NCI-H226 (cell line): ENCODE results near the gene SMLR1.

Experiments used
- DNase-seq: peaks from one replicate; pipeline ENCODE4 v3.0.0-alpha.2; 2015

The SMLR1 gene

DNA sequence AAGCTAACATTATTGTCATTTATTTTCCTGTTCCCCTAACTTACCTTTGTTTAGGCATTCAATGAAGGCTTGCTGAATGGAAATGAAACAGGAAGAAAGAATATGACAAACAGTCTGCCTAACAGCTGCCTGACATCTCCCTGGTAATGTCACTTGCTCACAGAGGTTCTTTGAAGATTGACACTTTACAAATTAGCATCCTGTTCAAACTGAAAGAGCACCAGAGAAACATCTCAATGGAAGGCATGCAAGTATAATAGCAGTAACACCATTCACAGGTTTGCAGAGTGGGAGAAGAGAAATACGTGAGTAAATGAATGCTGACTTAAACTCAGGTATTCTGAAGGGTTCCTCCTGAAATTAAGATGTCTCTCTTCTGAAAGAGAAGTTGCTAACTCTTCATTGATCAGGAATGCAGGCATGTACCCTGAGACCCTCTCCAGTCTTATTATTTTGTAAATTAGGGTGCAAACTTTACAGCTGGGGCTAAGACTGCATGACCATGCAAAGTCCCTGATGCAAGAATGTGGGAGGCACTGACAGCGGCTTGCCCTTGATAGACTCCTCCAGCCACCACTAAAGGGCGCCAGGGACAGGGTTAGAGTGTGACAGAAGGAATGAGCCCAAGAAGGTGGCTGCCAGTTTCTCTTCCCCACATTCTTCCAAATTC, 1.3 kb upstream of the SMLR1 start:
- DNase-seq = no peak

DNA sequence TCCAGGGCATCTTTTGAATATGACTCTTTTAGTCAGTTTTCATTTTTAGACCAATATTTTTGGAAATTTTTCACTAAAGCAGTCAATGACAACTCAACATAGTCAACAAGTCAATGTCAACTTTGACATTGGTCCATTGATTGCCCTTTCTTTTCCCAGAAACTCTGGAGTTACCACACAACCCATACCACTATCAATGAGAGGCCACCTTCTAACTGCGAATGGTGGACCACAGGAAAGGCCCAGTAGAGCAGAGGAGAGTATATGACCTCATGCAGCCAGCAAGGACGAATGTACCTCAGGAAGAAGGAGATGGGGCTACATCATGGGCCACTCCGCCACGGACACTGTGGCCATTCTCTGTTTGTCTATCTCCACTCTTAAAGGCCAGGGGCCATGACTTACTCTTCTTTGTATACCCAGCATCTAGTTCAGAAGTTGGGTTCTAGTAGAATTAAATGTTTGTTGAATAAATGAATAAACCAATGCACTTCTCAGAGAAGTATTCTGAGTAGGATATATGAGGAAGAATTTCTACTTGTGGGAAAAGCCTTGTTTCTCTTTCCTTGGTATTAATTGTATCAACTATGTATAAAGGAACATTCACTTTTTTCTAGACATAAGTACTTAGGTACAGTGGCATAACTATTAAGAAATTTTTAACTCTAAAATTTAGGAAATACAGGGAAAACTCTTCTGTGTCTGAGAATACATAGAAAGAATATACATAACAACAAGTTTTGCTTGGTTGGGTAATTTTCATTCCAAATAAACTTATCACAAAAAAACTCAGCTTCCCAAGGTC, 562 bp upstream of the SMLR1 start:
- no peak for DNase-seq

DNA sequence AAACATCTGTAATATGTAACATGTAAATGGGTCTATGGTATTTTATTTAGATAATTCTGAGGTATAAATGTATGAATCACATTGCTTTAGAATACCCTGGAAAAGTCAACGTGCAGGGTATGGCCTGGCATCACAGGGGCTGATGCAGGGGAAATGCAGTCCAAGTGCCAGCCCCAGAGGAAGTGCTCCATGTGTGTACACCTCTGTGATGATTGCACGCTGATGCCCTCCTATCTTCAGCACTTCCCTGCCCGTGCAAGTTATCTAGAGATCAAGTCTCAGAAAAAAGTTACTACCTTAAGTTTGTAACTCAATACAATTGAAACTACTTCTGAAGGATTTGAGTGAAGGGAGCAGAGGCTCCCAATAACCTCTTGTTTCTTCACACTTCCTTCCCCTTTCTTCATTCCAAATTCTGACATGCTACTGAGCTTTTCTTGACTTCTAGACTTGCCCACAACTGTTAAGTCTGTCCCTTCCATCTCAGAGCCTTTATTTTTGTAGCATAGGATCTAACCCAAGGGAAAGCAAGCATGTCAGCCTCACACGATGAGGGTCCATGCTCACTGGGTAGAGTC, 2.2 kb downstream of the SMLR1 start:
- DNase-seq = no peak

DNA sequence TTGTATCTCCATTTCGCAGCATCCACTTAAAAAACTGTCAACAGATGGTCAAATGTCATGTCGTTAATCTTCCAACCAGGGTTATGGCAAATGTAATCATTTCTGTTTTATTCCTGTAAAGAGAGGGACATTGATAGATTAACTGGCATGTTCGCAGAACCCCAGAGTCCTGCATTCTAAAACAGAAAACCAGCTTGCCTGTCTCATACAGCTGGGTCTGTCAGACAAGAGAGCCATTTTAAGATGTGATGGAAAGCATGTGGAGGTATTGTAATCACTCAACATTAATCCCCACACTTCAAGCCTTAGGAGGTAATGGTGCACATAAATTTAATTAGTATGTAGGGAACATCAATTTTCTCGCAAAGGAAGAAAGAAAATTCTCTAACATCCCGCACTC, 4.4 kb downstream of the SMLR1 start:
- DNase-seq = no peak

DNA sequence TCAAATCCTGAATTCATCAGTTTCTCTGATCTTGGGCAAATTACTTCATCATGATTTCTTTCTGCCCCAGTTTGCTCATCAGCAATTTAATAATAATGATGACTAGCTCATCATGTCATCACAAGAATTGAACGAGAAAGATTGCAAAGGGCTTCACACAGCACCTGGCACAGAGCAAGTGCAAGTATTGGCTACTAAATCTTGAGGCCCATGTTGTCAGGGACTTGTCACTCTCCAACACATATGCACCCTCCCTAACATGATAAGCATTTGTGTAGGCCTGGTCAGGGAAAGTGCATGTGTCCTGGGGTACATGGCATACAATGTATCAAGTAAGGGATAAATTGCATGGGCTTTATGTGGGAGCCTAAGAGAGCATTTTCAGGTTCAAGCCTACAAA, 6.4 kb downstream of the SMLR1 start:
- no peak for DNase-seq

DNA sequence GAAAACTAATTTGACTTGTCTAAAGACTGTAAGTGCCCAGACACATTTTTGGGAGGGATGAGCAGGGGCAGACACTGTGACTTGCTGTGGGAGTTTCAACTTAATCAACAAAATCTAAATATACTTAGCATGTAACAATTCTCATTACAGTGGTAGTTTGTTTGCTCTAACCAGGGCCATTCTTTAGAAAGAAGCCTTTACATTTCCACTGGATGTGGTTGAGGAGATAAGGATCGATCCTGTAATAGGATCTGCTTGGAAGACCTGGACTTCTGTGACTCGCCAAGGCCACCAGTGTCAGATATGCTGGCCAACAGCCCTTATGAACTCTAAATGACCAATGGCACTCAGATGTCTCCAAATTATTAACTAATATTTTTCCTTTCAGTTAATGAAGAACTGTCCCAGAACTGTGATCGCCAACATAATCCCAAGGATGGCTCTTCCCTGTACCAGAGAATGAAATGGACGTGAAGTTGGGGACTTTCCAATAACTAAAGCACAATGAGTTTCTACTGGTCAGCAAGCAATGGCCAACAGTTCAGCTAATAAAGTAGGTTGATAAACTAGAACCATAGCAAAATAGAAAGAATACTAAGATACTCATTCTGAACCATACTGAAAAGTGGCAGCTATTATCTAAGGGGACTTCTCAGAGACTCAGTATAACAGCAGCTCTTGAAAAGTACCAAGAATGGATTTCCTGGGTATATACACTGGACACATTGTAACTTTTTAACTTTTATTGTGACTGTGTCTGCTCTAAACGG, 7.5 kb downstream of the SMLR1 start:
- DNase-seq = no peak

DNA sequence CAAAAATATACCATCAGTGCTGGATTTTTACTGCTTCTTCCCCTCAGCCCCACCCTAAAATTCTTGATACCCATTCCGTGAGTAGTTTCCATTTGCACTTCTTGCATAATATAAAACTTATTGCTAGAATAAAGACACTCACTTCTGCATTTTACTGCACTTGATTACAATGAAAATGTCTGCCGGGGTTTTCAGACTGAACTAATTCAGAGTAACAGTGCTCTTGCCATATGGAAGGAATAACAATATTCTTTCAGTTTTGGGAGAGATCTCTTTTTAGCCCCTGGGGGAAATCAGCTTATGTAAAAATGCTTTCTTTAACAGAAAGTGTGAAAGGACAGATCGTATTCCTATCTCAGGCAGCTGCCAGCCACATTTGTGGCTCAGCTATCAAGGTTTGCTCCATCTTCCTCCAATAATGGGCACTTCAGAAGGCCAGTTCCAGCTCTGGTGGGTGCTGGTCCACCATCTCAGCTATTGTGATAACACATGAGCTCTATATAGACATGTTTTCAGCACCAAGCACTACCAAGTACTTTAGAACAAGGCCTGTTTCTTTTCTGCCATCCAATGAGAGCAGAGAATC, 8.9 kb downstream of the SMLR1 start:
- DNase-seq = no peak

DNA sequence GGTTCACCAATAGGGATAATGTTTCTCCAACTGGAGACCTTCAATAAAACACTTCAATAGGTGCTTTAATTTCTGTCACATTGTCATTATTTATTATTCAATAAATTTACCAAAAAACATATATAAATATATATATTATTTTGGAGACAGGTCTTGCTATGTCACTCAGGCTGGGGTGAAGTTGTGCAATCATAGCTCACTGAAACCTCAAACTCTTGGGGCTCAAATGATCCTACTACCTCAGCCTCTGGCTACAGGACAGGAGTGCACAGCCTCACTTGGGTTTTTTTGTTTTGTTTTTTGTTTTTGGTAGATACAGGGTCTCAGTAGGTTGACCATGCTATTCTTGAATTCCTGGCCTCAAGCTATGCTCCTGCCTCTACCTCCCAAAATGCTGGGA, 9.9 kb downstream of the SMLR1 start:
- no peak for DNase-seq

DNA sequence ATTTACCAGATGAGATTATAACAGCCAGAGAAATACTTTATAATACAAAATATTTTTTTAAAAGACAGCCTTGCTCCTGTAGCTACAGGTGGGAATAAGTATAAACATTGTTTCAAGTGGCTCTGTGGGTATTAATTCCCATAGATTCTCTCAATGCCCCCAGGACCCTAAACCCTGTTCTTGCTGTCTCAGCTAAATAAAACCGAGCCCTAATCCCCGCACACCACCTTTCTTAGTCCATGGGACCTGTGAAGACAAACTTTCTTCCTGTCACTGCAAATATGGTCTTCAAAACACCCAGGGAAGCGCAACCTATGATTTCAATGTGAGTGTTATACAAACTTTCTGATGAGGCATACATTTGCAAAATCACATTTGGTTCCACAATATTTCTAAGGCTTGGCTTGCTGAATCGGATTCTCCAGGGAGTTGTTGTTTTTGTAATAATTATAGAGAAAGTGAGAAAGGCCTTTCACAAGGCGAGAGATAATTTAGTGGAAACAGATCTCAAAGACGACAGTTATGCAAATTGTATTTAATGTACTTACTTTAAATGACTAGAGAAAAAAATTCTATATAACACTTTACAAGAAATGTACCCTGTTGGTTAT, 11.1 kb downstream of the SMLR1 start:
- DNase-seq = no peak

DNA sequence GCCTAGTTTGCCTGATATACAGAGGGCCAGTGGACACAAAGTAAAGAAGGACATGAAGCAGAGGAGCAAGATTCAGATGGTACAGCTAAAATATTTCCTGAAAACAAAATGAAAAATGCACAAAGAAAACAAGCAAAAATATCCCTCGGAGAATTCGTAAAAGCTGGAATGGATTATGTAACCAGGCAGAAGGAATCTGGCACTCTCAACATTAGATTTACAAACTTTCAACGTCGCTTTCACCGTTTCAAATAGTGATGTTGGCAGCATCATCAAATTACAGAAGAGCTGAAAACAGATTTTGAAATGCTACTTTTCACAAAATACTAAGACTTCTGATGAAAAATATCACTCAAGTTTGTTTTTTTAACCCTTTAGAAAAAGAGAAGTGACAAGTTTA, 11.7 kb downstream of the SMLR1 start:
- DNase-seq = no peak

DNA sequence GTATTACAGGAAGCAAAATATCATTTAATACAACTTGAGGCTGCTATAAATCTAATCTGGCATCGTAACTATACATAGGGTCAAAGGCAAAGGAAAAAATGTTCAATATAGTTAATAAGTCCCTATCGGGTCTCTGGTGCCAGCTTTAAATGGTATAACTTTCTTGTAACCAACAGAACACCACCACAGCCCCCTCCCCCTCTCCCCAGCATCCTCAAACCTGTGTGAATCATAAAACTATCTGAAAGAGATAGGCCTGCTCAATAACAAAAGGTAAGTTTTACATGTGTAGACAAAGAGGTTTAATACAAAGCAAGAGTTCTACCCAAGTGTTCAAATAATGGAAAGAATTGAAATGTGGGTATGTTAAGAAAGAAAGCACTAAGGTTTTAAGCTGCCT, 12.2 kb downstream of the SMLR1 start:
- no peak for DNase-seq

DNA sequence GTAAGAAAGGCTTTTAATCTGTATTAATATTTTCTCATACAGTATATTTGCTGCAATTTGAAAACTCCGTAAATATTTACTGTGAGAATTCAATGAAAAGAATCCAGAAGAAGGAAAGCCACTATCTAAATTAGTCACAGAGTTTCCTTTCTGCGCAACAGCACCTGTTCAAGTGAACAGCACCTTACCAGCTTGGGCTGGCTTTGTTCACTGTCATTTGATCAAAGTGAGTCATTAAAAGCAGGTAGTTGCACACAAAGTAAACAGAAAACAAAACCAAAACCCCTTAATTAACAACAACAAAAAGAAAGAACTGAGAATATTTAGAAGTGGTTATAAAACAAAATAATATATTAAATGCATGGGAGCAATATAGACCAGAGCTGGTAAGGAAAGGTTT, 12.8 kb downstream of the SMLR1 start:
- DNase-seq = no peak

DNA sequence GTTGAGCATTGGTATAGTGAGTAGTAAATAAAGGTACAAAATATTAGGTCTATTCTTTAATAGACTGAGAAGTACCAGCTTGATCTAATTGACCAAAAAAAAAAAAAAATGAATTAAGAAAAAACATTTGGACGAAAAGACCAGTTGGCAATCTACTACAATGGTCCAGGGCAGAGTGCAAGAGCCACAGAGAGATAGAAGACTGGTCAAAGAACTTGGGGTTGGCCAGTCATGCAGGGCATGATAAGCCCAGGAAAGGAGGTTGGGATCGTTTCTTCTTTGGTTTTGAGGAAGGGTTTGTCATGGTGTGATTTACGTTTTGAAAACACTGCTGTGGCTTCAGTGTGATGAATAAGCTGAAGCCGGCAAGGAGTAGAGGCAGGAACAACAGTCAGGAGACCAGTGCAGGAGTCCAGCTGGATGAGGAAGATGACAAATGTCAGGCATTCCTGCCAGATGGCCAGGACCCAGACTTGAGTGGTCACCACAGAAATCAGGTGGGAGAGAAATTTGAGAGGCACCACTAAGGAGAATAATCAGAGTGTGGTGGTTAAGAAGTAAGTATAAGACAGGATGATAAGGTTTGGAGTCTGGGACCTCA, 14.0 kb downstream of the SMLR1 start:
- DNase-seq = no peak

DNA sequence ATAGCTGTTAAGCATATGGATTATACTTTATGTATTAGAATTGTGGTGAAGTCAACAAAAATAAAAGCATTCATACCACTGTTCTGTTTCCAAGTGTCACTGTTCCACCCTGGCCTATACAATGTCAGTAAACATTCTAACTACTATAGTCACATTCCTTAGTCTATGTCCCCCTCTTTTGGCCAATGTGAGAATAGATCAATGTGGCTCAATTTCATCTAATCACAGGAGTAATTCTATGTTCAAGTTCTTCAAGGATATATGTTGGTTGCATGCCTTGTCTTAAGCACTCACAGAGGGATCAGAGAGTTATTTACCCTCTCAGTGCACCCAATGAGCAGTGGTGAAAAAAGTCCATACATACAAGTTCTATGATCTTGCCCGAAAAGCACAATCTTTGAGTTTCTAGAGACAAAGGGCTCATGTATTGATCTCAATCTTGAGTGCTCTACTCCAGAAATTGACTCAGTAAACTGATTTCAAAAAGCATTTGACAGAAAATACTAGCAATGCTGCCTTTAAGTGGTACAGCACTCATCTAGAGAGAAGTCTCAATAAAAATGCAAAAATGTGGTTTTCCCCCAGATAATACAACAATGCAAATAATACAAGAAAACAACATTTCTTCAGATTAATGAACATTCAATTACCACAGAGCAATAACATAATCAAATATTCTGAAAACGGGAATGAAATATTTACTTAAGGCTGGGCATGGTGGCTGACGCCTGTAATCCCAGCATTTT, 16.5 kb downstream of the SMLR1 start:
- peak; percentile 31 for DNase-seq

DNA sequence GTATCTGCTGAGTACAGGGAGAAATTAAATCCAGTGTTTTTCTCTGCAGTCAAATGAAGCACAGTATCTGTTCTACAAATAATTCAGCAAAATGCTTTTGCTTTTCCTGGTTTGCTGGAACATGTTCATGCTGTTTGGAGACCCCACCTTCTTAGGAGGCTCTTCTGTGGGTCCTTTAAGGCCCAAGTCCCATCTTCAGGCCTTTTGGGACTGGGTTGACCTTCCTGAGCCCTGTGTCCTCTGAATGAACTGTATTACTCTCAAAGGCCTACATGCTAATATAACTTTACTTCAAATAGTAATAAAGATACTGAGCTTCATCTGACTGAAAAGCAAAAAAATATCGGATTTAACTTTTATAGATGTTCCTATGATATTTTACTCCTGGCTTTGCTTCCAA, 19.3 kb downstream of the SMLR1 start:
- DNase-seq = no peak

DNA sequence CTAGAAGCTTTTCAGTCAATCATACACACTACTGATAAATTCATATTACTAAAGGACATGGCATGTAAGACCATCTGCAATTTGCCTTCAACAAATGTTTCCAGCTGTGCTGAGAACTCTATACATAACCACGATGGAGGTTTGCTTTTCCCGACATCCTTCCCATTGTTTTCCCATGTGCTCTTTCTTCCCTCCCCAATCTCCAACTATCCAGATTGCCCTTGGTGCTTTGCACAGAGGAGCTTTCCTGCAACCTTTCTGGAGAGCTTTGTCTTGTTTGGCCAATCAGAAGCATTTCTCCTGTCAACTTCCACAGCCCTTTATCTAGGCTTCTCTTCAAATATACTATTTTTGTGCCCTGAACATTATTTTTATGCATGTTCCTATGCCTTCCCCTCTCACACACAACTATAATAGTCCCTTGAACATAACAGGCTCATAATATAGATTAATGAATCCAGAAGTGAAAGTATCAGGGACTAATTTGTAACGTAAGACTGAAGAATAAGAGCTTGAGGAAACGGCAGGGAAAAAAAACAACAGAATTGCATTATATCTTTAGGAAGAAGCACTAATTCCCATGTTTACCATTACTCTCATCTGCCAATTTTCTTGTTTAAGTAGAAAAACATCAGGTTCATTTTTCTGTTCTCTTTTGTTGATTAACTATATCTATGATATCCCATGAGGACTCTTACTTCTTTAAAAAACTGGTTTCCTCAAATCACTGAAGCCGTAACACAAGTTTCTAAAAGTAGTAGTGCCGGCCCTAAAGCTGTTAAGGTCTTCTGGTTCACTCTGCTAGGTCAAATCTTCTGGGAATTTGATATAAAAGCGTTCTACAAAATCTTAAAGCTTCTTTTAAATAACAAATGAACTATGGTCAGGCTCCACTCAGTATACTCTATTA, 20.1 kb downstream of the SMLR1 start:
- no peak for DNase-seq

DNA sequence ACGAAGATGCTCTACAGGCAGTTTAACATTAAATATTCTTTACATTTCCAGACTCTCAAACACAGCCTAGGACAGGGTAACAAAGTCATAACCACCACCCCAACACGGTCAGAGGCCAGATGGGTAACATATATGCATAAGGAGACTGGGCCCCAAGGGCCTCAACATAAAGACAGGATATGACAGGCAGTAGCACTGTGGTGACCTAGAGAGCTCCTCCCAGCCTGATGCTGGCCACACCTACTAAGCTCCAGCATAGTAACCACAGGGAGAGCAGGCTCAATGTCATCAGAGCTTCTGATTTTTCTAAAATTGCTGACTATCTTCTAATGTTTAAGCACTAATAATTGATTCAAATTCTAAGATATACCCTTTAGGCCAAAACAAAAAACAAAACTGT, 21.7 kb downstream of the SMLR1 start:
- DNase-seq = no peak

DNA sequence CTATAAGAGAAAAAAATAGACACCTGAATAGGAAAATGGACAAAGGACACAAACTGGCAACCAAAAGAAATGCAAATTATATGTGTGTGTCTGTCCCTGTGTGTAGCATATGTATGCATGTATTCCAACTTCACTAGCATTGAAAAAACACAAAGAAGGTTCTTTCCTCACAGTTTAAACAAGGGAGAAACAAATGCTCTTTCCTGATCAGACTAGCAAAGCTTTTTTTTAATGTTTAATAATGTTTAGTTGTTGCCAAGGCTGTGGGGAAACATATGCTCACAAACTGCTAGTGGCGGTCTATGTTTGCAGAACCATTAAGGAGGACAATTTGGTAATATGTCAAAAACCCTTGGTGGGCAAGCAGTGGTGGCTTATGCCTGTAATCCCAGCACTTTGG, 22.4 kb downstream of the SMLR1 start:
- no peak for DNase-seq

DNA sequence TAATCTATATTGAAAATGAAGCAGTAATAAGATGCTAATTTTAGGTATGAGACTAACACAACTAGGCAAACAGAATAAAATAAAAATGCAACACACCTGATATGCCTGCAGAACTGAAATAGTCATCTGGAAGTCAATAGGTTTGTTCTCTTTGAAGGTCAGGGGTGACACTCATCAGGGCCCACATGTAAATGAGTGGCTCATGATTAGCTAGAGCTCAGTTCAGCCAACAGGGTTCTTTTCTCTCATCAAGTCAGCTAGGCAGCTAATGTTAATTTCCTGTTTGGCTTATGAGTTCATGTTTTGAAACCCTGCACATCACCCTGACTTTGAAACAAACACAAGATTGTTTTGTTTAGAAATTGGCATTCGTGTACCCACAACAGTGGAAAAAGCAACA, 23.8 kb downstream of the SMLR1 start:
- DNase-seq = no peak

DNA sequence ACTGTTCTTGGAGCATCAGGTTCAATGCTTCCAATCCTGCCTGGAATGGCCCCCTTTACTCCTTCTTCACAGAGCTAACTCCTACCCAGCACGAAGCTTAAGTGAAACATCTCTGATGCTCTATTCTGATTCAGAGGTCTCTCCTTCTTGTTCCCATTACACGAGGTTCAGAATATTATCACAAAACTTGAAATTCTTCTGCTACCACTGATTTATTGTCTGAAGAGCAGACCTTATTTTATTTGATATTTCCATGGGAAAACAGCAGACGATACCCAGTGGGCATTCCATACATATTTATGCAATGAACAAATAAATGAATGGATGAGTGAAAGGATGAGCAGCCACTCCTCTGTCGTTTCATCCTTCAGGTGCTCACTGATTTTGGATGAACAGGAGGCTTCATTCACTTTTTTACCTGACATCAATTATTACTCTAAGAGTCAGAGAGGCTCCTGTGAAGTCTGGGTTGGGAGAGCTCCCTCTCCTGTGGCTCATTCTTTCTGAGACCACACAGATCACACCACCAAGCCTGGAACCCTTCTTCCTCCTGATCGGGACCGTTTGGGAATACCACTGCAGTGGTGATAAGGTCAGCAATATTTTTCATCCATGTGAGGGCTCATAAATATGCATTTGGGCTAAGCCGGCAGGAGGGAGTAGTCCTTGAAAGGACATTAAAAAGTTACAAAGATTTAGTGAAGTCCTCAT, 25.8 kb downstream of the SMLR1 start:
- DNase-seq = no peak
